Thyroid gland (tissue), 4 donors: ENCODE results near the gene CNTN3.

ENCODE experiments used
- POLR2A ChIP-seq, 2 donors: fragments of 450-650 bp; IDR thresholded peaks; one replicate each; pipeline ENCODE4 v1.6.1; 2017; ENCODE audit warnings: antibody characterized with exemption in 2 of 2, mild to moderate bottlenecking in 2 of 2, moderate library complexity in 1 of 2
- TF ChIP-seq, protein P1 (sequence below), 6 experiments: fragments of 200-600 bp in 3 of 6; fragments of 450-650 bp in 3 of 6; sonication (generic) in 3 of 6; IDR thresholded peaks; one replicate each; pipeline ENCODE4 v1.5.1; 2016 to 2019; ENCODE audit warnings: antibody characterized with exemption in 6 of 6, mild to moderate bottlenecking in 2 of 6, inconsistent platforms in 1 of 6, moderate library complexity in 1 of 6

DNA sequence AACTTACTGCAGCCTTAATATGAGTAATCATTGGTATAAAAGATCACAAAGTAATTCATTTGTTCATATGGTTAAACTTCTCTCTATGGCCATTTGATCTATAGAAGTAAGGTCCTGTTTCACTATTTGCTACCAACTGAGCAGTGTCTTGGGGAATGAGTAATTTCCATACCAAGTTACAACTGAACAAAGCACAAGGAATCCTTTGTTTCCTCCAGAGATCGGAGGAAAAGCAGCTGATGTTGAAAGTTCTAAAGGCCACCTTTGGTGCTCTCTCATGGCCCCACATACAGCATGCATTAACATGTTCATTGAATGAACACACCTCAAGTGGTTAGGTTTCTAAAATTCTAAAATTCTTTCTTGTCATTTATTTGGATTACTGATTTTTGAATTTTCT, 7.1 kb upstream of the CNTN3 start:
- TF ChIP-seq POLR2A (IDR thresholded peaks at IDR 0.05), result no peak
- TF ChIP-seq, protein P1, sequence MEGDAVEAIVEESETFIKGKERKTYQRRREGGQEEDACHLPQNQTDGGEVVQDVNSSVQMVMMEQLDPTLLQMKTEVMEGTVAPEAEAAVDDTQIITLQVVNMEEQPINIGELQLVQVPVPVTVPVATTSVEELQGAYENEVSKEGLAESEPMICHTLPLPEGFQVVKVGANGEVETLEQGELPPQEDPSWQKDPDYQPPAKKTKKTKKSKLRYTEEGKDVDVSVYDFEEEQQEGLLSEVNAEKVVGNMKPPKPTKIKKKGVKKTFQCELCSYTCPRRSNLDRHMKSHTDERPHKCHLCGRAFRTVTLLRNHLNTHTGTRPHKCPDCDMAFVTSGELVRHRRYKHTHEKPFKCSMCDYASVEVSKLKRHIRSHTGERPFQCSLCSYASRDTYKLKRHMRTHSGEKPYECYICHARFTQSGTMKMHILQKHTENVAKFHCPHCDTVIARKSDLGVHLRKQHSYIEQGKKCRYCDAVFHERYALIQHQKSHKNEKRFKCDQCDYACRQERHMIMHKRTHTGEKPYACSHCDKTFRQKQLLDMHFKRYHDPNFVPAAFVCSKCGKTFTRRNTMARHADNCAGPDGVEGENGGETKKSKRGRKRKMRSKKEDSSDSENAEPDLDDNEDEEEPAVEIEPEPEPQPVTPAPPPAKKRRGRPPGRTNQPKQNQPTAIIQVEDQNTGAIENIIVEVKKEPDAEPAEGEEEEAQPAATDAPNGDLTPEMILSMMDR (IDR thresholded peaks at IDR 0.05), result no peak
